Ovary (tissue), 9 donors: ENCODE measurements around the gene OR8A1. TPM values are rescaled to one million over a fixed set of nuclear protein-coding genes. Genes with fewer than 3 reads are reported as not detected.
"Not testable (repeated sequence)": the region's sequence is repeated elsewhere in the genome, so short reads cannot be mapped to it uniquely, and the experiment has no call there.

ENCODE experiments used
- DNase-seq, 5 donors: peaks; one replicate each; pipeline ENCODE4 v3.0.0-alpha.2; 2019 to 2020
- H3K27ac ChIP-seq, 2 donors: fragments of 200-600 bp; one replicate each; pipeline versions ENCODE4 v1.5.1 to v1.8.0; 2019 to 2022
- H3K27me3 ChIP-seq: fragments of 200-600 bp; one replicate; pipeline ENCODE4 v1.8.0; 2022
- H3K36me3 ChIP-seq: fragments of 200-600 bp; sonication (generic); one replicate; pipeline ENCODE4 v1.5.1; 2019
- H3K4me1 ChIP-seq: one replicate; pipeline ENCODE4 v1.8.1; 2013; ENCODE audit warnings: mild to moderate bottlenecking, moderate library complexity; ENCODE audit not compliant: insufficient read depth
- H3K4me3 ChIP-seq: fragments of 200-600 bp; sonication (generic); one replicate; pipeline ENCODE4 v1.5.1; 2017
- H3K9me3 ChIP-seq, 2 donors: fragments of 200-600 bp in 1 of 2; sonication (generic) in 1 of 2; one replicate each; pipeline versions ENCODE4 v1.5.1 to v1.8.1; 2013 to 2019; ENCODE audit warnings: mild to moderate bottlenecking in 1 of 2, moderate library complexity in 1 of 2
- EP300 ChIP-seq: sonication (generic); formaldehyde crosslinking; IDR thresholded peaks from one replicate; pipeline ENCODE4 v1.6.1; 2017; ENCODE audit warnings: antibody characterized with exemption
- POLR2A ChIP-seq: fragments of 450-650 bp; IDR thresholded peaks from one replicate; pipeline ENCODE4 v1.6.1; 2017; ENCODE audit warnings: antibody characterized with exemption, mild to moderate bottlenecking, moderate library complexity
- WGBS, 3 donors: extraction: QIAGEN DNeasy Blood & Tissue Kit in 1 of 3; methylation state at CpG; one replicate each; pipeline versions ENCODE4 v1.1.5 to v1.1.7; 2013 to 2017; 5-methylcytosine and 5-hydroxymethylcytosine counted together
- intact Hi-C, 4 donors: fragments of 100-400 bp; cut with DNase I; formaldehyde crosslinking; loops; one replicate each; pipeline versions ENCODE4 v1.11.0 to v1.15.1; 2022 to 2023
- polyA plus RNA-seq, 2 donors: library from polyadenylated mRNA; stranded (reverse); fragments of 200-250 nt in 1 of 2; fragments of 350-450 nt in 1 of 2; fragmentation: Illumina TruSeq in 1 of 2; extraction: RNeasy Lipid Tissue Mini Kit (QIAGEN cat#74804) in 1 of 2; gene quantifications; one replicate each; pipeline ENCODE4 v1.2.3, GENCODE V29; 2013 to 2014
- total RNA-seq, 7 donors: library from RNA; depleted of rRNA in 2 of 7; stranded (reverse); fragments of >200 nt in 2 of 7; fragmentation: NEBNext Ultra II Directional in 3 of 7; extraction: Animal tissue kit (Norgen Biotek cat#: 25700) in 3 of 7; gene quantifications; one replicate each; pipeline versions ENCODE4 v1.1.0 to v1.2.4, GENCODE V29; 2016 to 2023
- TF ChIP-seq, protein P1 (sequence below), 3 donors: fragments of 450-650 bp in 2 of 3; fragments of 200-600 bp in 1 of 3; IDR thresholded peaks; one replicate each; pipeline versions ENCODE4 v1.5.1 to v1.8.0; 2016 to 2022; ENCODE audit warnings: antibody characterized with exemption in 3 of 3, mild to moderate bottlenecking in 1 of 3
- donor health status: DM: no; HTN: no; CAD: no; lungs with moderate emphysema.
- donor health status: DM: no; HTN: no; CAD: no.
- donor health status: Bipolar disorder and iron deficiency.
- donor health status: DM: yes; HTN: yes; CAD: no.
- donor health status: DM: no; HTN: no; CAD: no.
- donor health status: DM: yes; HTN: yes; CAD: no.

Gene OR8A1
- total and polyA plus RNA-seq, 9 donors = not detected

DNA sequence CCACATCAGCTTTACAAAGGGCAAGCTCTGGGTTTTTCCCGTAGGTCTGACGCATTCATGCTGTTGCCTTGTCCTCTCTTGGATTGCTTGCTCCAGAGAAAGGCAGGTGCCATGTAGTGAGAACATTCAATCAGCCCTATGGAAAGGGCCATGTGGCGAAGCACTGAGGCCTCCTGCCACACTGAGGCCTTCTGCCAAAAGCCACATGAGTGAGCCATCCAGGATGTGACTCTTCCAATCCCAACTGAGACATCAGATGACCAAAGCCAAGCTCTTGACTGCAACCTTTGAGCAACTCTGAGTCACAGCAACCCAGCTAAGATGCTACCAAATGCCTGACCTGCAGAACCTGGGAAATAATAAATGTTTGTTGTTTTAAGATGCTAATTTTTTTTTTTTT is 32.4 kb downstream of the OR8A1 start:
- intact Hi-C loops = no loop called here
- no peak for TF ChIP-seq POLR2A
- 74 to 84% (median 79%) methylated on average over 3 of the region's 3 CpGs for WGBS, 3 donors

DNA sequence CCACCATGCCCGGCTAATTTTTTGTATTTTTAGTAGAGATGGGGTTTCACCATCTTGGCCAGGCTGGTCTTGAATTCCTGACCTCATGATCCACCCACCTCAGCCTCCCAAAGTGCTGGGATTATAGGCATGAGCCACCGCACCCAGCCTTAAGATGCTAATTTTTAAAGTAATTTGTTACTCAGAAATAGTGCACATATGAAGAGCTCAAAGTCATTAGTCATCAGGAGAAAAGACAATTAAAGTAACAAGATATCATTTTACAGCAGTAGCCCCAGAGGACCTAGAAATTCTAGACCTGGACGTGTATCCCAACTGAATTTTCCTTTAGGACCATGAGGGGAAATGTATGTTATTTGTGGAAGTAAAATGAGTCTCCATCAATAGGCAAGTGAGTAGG is 32.9 kb downstream of the OR8A1 start:
- H3K27ac ChIP-seq, H3K36me3 ChIP-seq, intact Hi-C loops, H3K27me3 ChIP-seq, H3K4me1 ChIP-seq, H3K4me3 ChIP-seq, H3K9me3 ChIP-seq, DNase-seq: not testable (repeated sequence)
- WGBS, 3 donors = 69 to 81% (median 74%) methylated on average over 3 of the region's 3 CpGs

More for the DNA sequence above, 32.4 kb downstream of the OR8A1 start:
- no peaks in the 10 kb centered on the region for H3K4me1 ChIP-seq
- no peaks in the 10 kb centered on the region for H3K27me3 ChIP-seq
- H3K27ac ChIP-seq = no peak overlapping the region
- H3K36me3 ChIP-seq = no peaks in the 10 kb centered on the region
- H3K4me3 ChIP-seq = no peak overlapping the region
- no peaks in the 10 kb centered on the region for H3K9me3 ChIP-seq
- DNase-seq = no peak

DNA sequence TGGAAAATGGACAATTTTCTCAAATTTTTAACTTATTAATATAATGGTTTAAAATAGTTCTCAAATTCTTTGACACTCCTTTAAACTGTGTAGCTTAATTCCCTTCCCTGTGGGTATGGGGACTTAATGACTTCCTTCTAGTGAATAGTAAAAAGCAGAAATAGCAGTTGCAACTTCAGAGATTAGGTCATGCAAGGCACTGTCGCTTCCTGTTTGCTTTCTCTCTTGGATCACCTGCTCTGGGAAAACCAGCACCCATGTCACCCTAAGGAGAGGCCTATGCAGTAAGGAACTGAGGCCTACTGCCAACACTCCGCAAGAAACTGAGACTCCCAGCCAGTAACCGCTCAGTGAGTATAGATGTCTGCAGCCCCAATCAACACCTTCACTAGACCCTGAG is 35.9 kb downstream of the OR8A1 start:
- WGBS, 3 donors = 88 to 97% (median 90%) methylated on average over 3 of the region's 3 CpGs
- Histone ChIP-seq H3K4me3 (no peak overlapping the region), H3K9me3 (no peaks in the 10 kb centered on the region), H3K4me1 (no peaks in the 10 kb centered on the region), H3K27me3 (no peaks in the 10 kb centered on the region), H3K36me3 (no peaks in the 10 kb centered on the region), H3K27ac (no peak overlapping the region)
- TF ChIP-seq EP300 (no peak), POLR2A (no peak)
- TF ChIP-seq, protein P1, sequence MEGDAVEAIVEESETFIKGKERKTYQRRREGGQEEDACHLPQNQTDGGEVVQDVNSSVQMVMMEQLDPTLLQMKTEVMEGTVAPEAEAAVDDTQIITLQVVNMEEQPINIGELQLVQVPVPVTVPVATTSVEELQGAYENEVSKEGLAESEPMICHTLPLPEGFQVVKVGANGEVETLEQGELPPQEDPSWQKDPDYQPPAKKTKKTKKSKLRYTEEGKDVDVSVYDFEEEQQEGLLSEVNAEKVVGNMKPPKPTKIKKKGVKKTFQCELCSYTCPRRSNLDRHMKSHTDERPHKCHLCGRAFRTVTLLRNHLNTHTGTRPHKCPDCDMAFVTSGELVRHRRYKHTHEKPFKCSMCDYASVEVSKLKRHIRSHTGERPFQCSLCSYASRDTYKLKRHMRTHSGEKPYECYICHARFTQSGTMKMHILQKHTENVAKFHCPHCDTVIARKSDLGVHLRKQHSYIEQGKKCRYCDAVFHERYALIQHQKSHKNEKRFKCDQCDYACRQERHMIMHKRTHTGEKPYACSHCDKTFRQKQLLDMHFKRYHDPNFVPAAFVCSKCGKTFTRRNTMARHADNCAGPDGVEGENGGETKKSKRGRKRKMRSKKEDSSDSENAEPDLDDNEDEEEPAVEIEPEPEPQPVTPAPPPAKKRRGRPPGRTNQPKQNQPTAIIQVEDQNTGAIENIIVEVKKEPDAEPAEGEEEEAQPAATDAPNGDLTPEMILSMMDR (IDR thresholded peaks at IDR 0.05) = no peak
- DNase-seq = no peak
- intact Hi-C loops = no loop called here

DNA sequence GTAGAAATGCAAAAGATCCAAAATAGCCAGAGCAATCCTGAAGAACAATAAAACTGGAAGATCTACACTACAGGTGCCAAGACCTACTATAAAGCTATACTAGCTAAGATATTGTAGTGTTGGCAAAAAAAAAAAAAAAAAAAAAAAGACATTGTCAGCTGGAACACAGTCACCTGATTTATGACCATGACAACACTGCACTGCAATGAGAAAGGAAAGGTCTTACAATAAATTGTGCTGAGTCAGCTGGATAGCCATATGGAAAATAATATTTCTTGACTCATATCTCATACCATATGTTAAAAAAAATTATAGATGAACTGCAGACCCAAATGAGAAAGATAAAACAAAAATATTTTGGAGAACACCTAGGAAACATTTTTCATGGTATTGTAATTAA is 38.4 kb downstream of the OR8A1 start:
- Histone ChIP-seq H3K9me3 (no peaks in the 10 kb centered on the region), H3K27me3 (no peaks in the 10 kb centered on the region), H3K27ac (no peak overlapping the region), H3K4me1 (no peaks in the 10 kb centered on the region), H3K36me3 (no peaks in the 10 kb centered on the region), H3K4me3 (no peak overlapping the region)
- TF ChIP-seq POLR2A (no peak), EP300 (no peak)
- TF ChIP-seq, protein P1 (IDR thresholded peaks at IDR 0.05) = no peak
- intact Hi-C loops = no loop called here
- DNase-seq = no peak

DNA sequence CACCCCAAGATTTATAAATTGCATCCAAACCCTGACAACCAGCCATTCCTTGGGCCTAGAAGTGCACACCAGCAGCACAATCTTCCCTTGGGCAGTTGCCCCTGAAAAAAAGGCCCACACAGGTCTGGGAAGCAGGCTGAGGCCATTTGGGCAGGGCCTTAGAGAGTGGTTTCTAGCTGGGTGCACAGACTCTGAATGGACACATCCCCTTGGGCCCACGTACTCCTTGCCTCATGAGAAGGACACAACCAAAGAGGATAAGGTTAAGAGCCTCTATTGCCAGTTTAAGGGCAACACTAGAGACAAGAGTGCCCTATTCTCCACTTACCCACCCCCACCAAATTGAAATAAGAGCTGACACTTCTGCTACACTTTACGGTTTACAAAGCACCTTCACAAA is 40.5 kb downstream of the OR8A1 start:
- Histone ChIP-seq H3K4me1 (no peaks in the 10 kb centered on the region), H3K4me3 (no peak overlapping the region), H3K27me3 (no peaks in the 10 kb centered on the region), H3K27ac (no peak overlapping the region), H3K9me3 (no peaks in the 10 kb centered on the region), H3K36me3 (no peaks in the 10 kb centered on the region)
- DNase-seq = no peak
- intact Hi-C loops = no loop called here
- WGBS, 3 donors = 70 to 87% (median 81%) methylated on average over 2 of the region's 2 CpGs
- TF ChIP-seq POLR2A (no peak), EP300 (no peak)
- TF ChIP-seq, protein P1 (IDR thresholded peaks at IDR 0.05) = no peak

DNA sequence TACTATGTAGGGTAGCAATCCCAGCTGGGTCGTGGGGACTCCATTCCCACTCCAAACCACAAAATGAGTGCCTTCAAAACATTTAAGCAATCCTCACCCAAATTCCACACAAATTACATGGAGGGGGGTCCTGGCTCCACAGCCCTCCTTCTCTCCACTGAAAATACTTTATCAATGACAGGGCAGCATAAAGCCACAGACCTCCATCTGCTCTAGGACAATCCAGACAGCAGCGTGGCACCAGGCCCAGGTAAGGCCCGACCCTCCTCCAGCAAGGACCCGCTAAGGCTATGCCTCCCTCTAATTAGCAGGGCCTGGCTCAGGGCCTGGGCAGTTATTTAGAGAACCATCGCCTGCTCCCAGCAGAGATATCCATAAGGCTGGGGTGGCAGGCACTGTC is 41.3 kb downstream of the OR8A1 start, which contains the start of gene PANX3:
TSS of gene PANX3 (plus strand) at position 365 of the 400 bp plus-strand sequence. CDS start 129 bp downstream, outside the sequence.
- TF ChIP-seq, protein P1 (IDR thresholded peaks at IDR 0.05) = no peak
- TF ChIP-seq POLR2A (no peak), EP300 (no peak)
- H3K4me3 ChIP-seq = no peak within 1 kb of the TSS
- no peaks in the 10 kb centered on the region for H3K9me3 ChIP-seq
- H3K27ac ChIP-seq = no peak within 1 kb of the TSS
- DNase-seq = no peak
- intact Hi-C loops = no loop called here
- no peaks in the 10 kb centered on the region for H3K36me3 ChIP-seq
- 56 to 74% (median 65%) methylated on average over 5 of the region's 5 CpGs for WGBS, 3 donors
- no peaks in the 10 kb centered on the region for H3K4me1 ChIP-seq
- H3K27me3 ChIP-seq = no peaks in the 10 kb centered on the region
